GM13976 (cell line): ENCODE data around the gene NPAS3.

Source experiments
- DNase-seq: peaks from one replicate; pipeline ENCODE4 v3.0.0; 2012; ENCODE audit warnings: low spot score
- CTCF ChIP-seq: IDR thresholded peaks from 2 replicates; pipeline ENCODE4 v1.5.1; 2012; ENCODE audit warnings: borderline replicate concordance, mild to moderate bottlenecking; ENCODE audit not compliant: insufficient read depth; ENCODE audit errors: extremely low read depth, missing control alignments, control extremely low read depth
- in situ Hi-C: fragments of 300-500 bp; cut with MboI; formaldehyde crosslinking; loops from one replicate; pipeline ENCODE4 v1.12.0; 2022; ENCODE audit warnings: low sequenced_read_pairs, mixed read lengths, inconsistent platforms; ENCODE audit not compliant: unreplicated experiment

NPAS3 gene

GRCh38 chr14:32932302-32932913 is 6.3 kb upstream of the NPAS3 start:
- in situ Hi-C loops, result no loop called here
- no peak for TF ChIP-seq CTCF
- DNase-seq, result no peak

- TF ChIP-seq CTCF, result no peak
- in situ Hi-C loops, result no loop called here
- peak; percentile 16 for DNase-seq
Observed at GRCh38 chr14:32932914-32933628, 5.6 kb upstream of the NPAS3 start.

- DNase-seq, result peak; percentile 24
- in situ Hi-C loops, result no loop called here
- TF ChIP-seq CTCF, result no peak
Observed at GRCh38 chr14:32933629-32934072, 5.0 kb upstream of the NPAS3 start.

- in situ Hi-C loops, result no loop called here
- DNase-seq, result no peak
- TF ChIP-seq CTCF, result no peak
Observed at GRCh38 chr14:32934073-32934880, 4.4 kb upstream of the NPAS3 start.

- no peak for TF ChIP-seq CTCF
- in situ Hi-C loops, result no loop called here
- DNase-seq, result peak; percentile 27
Observed at GRCh38 chr14:32934881-32935633, 3.6 kb upstream of the NPAS3 start.

- peak; percentile 57 for DNase-seq
- TF ChIP-seq CTCF, result no peak
- in situ Hi-C loops, result no loop called here
Observed at GRCh38 chr14:32939254-32940065, 781 bp downstream of the NPAS3 start.
